GM18498 (cell line): ENCODE results near the gene ZNF784.
A peak's percentile ranks its signal among the peaks of the same experiment; 100 is the strongest.

Source experiments
- ATAC-seq: cut with Tn5 transposase; IDR thresholded peaks from one replicate; pipeline ENCODE4 v1.9.1; 2021; ENCODE audit warnings: mild to moderate bottlenecking, moderate library complexity; ENCODE audit not compliant: unreplicated experiment

Gene ZNF784

GRCh38 chr19:55644191-55644833 lies 19.9 kb upstream of the ZNF784 start:
- no peak for ATAC-seq

- no peak for ATAC-seq
Observed at GRCh38 chr19:55643887-55644176, 19.5 kb upstream of the ZNF784 start.

- peak; percentile 39 for ATAC-seq
Observed at GRCh38 chr19:55643003-55643886, 18.9 kb upstream of the ZNF784 start, which contains the start of gene ZNF581. ZNF581 (plus strand) TSS chr19:55643649; CDS start chr19:55644572, 923 bp downstream.

GRCh38 chr19:55642153-55643002 lies 18.0 kb upstream of the ZNF784 start:
- peak; percentile 8 for ATAC-seq

- no peak for ATAC-seq
Observed at GRCh38 chr19:55641426-55642152, 17.2 kb upstream of the ZNF784 start.

GRCh38 chr19:55640577-55641425 lies 16.4 kb upstream of the ZNF784 start, which contains the start of gene ZNF580:
ZNF580 (plus strand) TSS chr19:55641002; CDS start chr19:55642509, 1,507 bp downstream.
- peak; percentile 32 for ATAC-seq

GRCh38 chr19:55640043-55640576 lies 15.7 kb upstream of the ZNF784 start:
- ATAC-seq, result no peak

GRCh38 chr19:55638864-55639359 lies 14.5 kb upstream of the ZNF784 start:
- ATAC-seq, result no peak

- no peak for ATAC-seq
Observed at GRCh38 chr19:55637534-55637933, 13.2 kb upstream of the ZNF784 start.

GRCh38 chr19:55636723-55637122 lies 12.4 kb upstream of the ZNF784 start:
- no peak for ATAC-seq

- ATAC-seq, result no peak
Observed at GRCh38 chr19:55635856-55636440, 11.6 kb upstream of the ZNF784 start.

GRCh38 chr19:55635334-55635717 lies 11.0 kb upstream of the ZNF784 start:
- ATAC-seq, result no peak

- no peak for ATAC-seq
Observed at GRCh38 chr19:55633861-55634260, 9.5 kb upstream of the ZNF784 start.

GRCh38 chr19:55632463-55632834 lies 8.1 kb upstream of the ZNF784 start:
- no peak for ATAC-seq

- no peak for ATAC-seq
Observed at GRCh38 chr19:55626350-55626749, 2.0 kb upstream of the ZNF784 start.

GRCh38 chr19:55625004-55625326 lies 599 bp upstream of the ZNF784 start:
- ATAC-seq, result no peak

GRCh38 chr19:55623561-55623960 lies 805 bp downstream of the ZNF784 start:
- no peak for ATAC-seq

- ATAC-seq, result no peak
Observed at GRCh38 chr19:55623130-55623529, 1.2 kb downstream of the ZNF784 start.
